Stomach smooth muscle (tissue), 2 donors: Measurements from ENCODE around the gene IL12RB2.
A peak's percentile ranks its signal among the peaks of the same experiment; 100 is the strongest.
"Not testable (repeated sequence)": the region's sequence is repeated elsewhere in the genome, so short reads cannot be mapped to it uniquely, and the experiment has no call there.

Source experiments
- H3K27ac ChIP-seq: one replicate; pipeline ENCODE4 v1.7.0; 2013; ENCODE audit warnings: mild to moderate bottlenecking, low read length, inconsistent platforms
- H3K27me3 ChIP-seq, 2 donors: one replicate each; pipeline ENCODE4 v1.7.0; 2013; ENCODE audit warnings: low read length in 2 of 2; ENCODE audit not compliant: insufficient read depth in 2 of 2, control insufficient read depth in 1 of 2
- H3K36me3 ChIP-seq, 2 donors: one replicate each; pipeline ENCODE4 v1.7.0; 2013; ENCODE audit warnings: low read length in 2 of 2; ENCODE audit not compliant: control insufficient read depth in 2 of 2, insufficient read depth in 2 of 2
- H3K4me1 ChIP-seq: one replicate; pipeline ENCODE4 v1.7.0; 2013; ENCODE audit warnings: low read length; ENCODE audit not compliant: control insufficient read depth, insufficient read depth
- H3K4me3 ChIP-seq, 2 donors: one replicate each; pipeline ENCODE4 v1.7.0; 2013; ENCODE audit warnings: low read length in 2 of 2
- H3K9ac ChIP-seq, 2 donors: one replicate each; pipeline ENCODE4 v1.7.0; 2013; ENCODE audit warnings: low read length in 2 of 2, mild to moderate bottlenecking in 1 of 2
- H3K9me3 ChIP-seq, 2 donors: one replicate each; pipeline ENCODE4 v1.7.0; 2013; ENCODE audit warnings: low read length in 2 of 2; ENCODE audit not compliant: control insufficient read depth in 2 of 2
- donor health status: healthy.
- donor health status: Pancreatic carcinoma.

The IL12RB2 gene

GRCh38 chr1:67417733-67418132 lies 110.1 kb downstream of the IL12RB2 start:
- H3K4me1 ChIP-seq, H3K4me3 ChIP-seq, H3K9me3 ChIP-seq, H3K27me3 ChIP-seq, H3K27ac ChIP-seq, H3K9ac ChIP-seq: not testable (repeated sequence)
- peaks cover 39 to 42% of the 10 kb centered on the region in 2 donors for H3K36me3 ChIP-seq

- H3K9ac ChIP-seq = no peak overlapping the region
- peaks cover 37 to 39% of the 10 kb centered on the region in 2 donors for H3K36me3 ChIP-seq
- no peaks in the 10 kb centered on the region for H3K27me3 ChIP-seq
- H3K27ac ChIP-seq = no peak overlapping the region
- H3K4me3 ChIP-seq = no peak overlapping the region
- H3K4me1 ChIP-seq = no peaks in the 10 kb centered on the region
- H3K9me3 ChIP-seq = no peaks in the 10 kb centered on the region
Measured at GRCh38 chr1:67418839-67419586, 111.3 kb downstream of the IL12RB2 start.

- Histone ChIP-seq H3K4me1 (no peaks in the 10 kb centered on the region), H3K27me3 (no peaks in the 10 kb centered on the region), H3K27ac (no peak overlapping the region), H3K9me3 (no peaks in the 10 kb centered on the region), H3K9ac (no peak overlapping the region), H3K4me3 (no peak overlapping the region), H3K36me3 (peaks cover 36 to 40% of the 10 kb centered on the region in 2 donors)
Measured at GRCh38 chr1:67420835-67421492, 113.3 kb downstream of the IL12RB2 start.

GRCh38 chr1:67427465-67427864 lies 119.8 kb downstream of the IL12RB2 start:
- H3K4me1 ChIP-seq = peaks cover 6% of the 10 kb centered on the region
- no peaks in the 10 kb centered on the region for H3K27me3 ChIP-seq
- peaks cover 10 to 23% of the 10 kb centered on the region in 2 donors for H3K36me3 ChIP-seq
- H3K4me3 ChIP-seq = peak overlapping the region; percentile 93 to 98
- H3K9me3 ChIP-seq = no peaks in the 10 kb centered on the region
- H3K27ac ChIP-seq = no peak overlapping the region
- peak overlapping the region in 1 of 2 donors; percentile 92 for H3K9ac ChIP-seq

GRCh38 chr1:67427947-67428346 lies 120.3 kb downstream of the IL12RB2 start:
- Histone ChIP-seq H3K36me3 (peaks cover 10 to 18% of the 10 kb centered on the region in 2 donors), H3K4me3 (peak overlapping the region; percentile 93 to 98), H3K9me3 (no peaks in the 10 kb centered on the region), H3K27me3 (no peaks in the 10 kb centered on the region), H3K4me1 (peaks cover 6% of the 10 kb centered on the region), H3K9ac (peak overlapping the region in 1 of 2 donors; percentile 92), H3K27ac (no peak overlapping the region)

- H3K27me3 ChIP-seq = no peaks in the 10 kb centered on the region
- no peaks in the 10 kb centered on the region for H3K9me3 ChIP-seq
- H3K4me3 ChIP-seq = peak overlapping the region; percentile 93 to 98
- peak overlapping the region; percentile 88 for H3K27ac ChIP-seq
- H3K4me1 ChIP-seq = peaks cover 6% of the 10 kb centered on the region
- peaks cover 7 to 16% of the 10 kb centered on the region in 2 donors for H3K36me3 ChIP-seq
- peak overlapping the region; percentile 82 to 92 for H3K9ac ChIP-seq
Measured at GRCh38 chr1:67429011-67429527, 121.4 kb downstream of the IL12RB2 start.

- Histone ChIP-seq H3K4me1 (peaks cover 9% of the 10 kb centered on the region), H3K9ac (peak overlapping the region; percentile 82 to 92), H3K4me3 (peak overlapping the region; percentile 93 to 98), H3K9me3 (no peaks in the 10 kb centered on the region), H3K27me3 (no peaks in the 10 kb centered on the region), H3K36me3 (peaks cover 7 to 10% of the 10 kb centered on the region in 2 donors), H3K27ac (peak overlapping the region; percentile 88)
Measured at GRCh38 chr1:67429528-67430357, 122.1 kb downstream of the IL12RB2 start.

- Histone ChIP-seq H3K27me3 (no peaks in the 10 kb centered on the region), H3K4me3 (peak within 1 kb of the TSS; percentile 93 to 98), H3K9ac (peak within 1 kb of the TSS; percentile 88 to 97), H3K27ac (peak within 1 kb of the TSS; percentile 88), H3K9me3 (no peaks in the 10 kb centered on the region), H3K4me1 (peaks cover 9% of the 10 kb centered on the region), H3K36me3 (peaks cover 2 to 4% of the 10 kb centered on the region in 2 donors)
Measured at GRCh38 chr1:67430358-67431155, 122.9 kb downstream of the IL12RB2 start, which contains the start of gene SERBP1. Gene SERBP1, minus strand, starts transcription at chr1:67430402. Its CDS starts 102 bp downstream, at chr1:67430300.

- Histone ChIP-seq H3K27me3 (no peaks in the 10 kb centered on the region), H3K4me3 (peak overlapping the region; percentile 93 to 98), H3K27ac (peak overlapping the region; percentile 88), H3K36me3 (no peaks in the 10 kb centered on the region), H3K4me1 (peaks cover 9% of the 10 kb centered on the region), H3K9me3 (no peaks in the 10 kb centered on the region), H3K9ac (peak overlapping the region; percentile 88 to 97)
Measured at GRCh38 chr1:67431156-67431765, 123.6 kb downstream of the IL12RB2 start.
